MCF 10A (cell line): ENCODE measurements around the gene PSME3IP1. TPM values are rescaled to one million over a fixed set of nuclear protein-coding genes. Genes with fewer than 3 reads are reported as not detected.
"Not testable (repeated sequence)": the region's sequence is repeated elsewhere in the genome, so short reads cannot be mapped to it uniquely, and the experiment has no call there.

ENCODE experiments used
- BruUV-seq: library from RNA; stranded (reverse); fragments of 400-500 nt; replicated peaks from 2 replicates; lab custom pipeline; 2021; lab: Mats Ljungman, UMichigan
- CTCF ChIA-PET: fragments of 300-600 bp; sonication (Branson Sonifier 250); formaldehyde crosslinking; extraction: SDS; loops from one replicate; lab custom pipeline; 2021; ENCODE audit warnings: antibody characterized with exemption, inconsistent platforms; lab: Yijun Ruan, JAX
- POLR2A ChIA-PET: fragments of 300-600, 350-650 bp; sonication (Branson Sonifier 250); formaldehyde crosslinking; extraction: SDS; loops from one replicate; lab custom pipeline; 2020; ENCODE audit warnings: antibody characterized with exemption, inconsistent platforms; lab: Yijun Ruan, JAX
- DNase-seq: peaks from one replicate; pipeline ENCODE4 v3.0.0-alpha.2; 2018; ENCODE audit not compliant: unreplicated experiment
- H3K27ac Mint-ChIP-seq: one replicate; pipeline ENCODE4 v1.8.0; 2022; ENCODE audit warnings: mild to moderate bottlenecking, low read depth, mixed read lengths; ENCODE audit not compliant: unreplicated experiment
- H3K27me3 Mint-ChIP-seq: one replicate; pipeline ENCODE4 v1.8.0; 2022; ENCODE audit warnings: mixed read lengths; ENCODE audit not compliant: insufficient read depth, unreplicated experiment
- H3K36me3 Mint-ChIP-seq: one replicate; pipeline ENCODE4 v1.8.0; 2022; ENCODE audit warnings: mild to moderate bottlenecking, moderate library complexity, mixed read lengths; ENCODE audit not compliant: insufficient read depth, unreplicated experiment
- H3K4me1 Mint-ChIP-seq: one replicate; pipeline ENCODE4 v1.8.0; 2022; ENCODE audit warnings: mixed read lengths; ENCODE audit not compliant: insufficient read depth, unreplicated experiment
- H3K4me3 Mint-ChIP-seq: one replicate; pipeline ENCODE4 v1.8.0; 2022; ENCODE audit warnings: mild to moderate bottlenecking, moderate library complexity, mixed read lengths; ENCODE audit not compliant: unreplicated experiment
- H3K9me3 Mint-ChIP-seq: one replicate; pipeline ENCODE4 v1.8.0; 2022; ENCODE audit warnings: mixed read lengths; ENCODE audit not compliant: unreplicated experiment
- intact Hi-C: fragments of 100-400 bp; cut with micrococcal nuclease; formaldehyde crosslinking; loops from 2 replicates; pipeline ENCODE4 v1.14.1; 2022
- total RNA-seq: library from RNA; stranded (reverse); gene quantifications from 2 replicates; pipeline ENCODE4 v1.2.3, GENCODE V29; 2022
- TF ChIP-seq, protein P1 (sequence below): fragments of 200-600 bp; IDR thresholded peaks from one replicate; pipeline ENCODE4 v1.8.0; 2022; ENCODE audit warnings: antibody characterized with exemption, mild to moderate bottlenecking; ENCODE audit not compliant: unreplicated experiment

Gene PSME3IP1
- total RNA-seq, 1 experiment from 2014 or later: 107 TPM

DNA sequence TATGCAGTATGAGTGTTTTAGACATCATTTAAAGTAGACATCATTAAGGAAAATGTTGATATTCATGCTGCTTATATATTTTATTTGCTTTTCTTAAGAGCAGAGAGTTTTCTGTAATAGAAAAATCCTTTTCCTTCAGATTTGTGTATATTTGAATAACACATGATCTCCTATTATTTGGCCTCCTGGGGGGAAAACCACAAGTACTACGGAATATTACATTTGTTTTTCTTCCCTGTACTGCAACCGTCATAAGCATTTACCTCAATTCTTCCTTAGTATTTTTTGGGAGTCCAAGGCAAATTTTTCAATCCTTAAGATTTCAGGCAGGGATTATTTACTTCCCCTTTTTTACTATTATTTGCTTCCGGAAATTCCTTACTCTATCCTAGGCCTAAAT, 6.3 kb upstream of the PSME3IP1 start:
- H3K9me3 Mint-ChIP-seq: no peaks in the 10 kb centered on the region
- H3K4me1 Mint-ChIP-seq: peaks cover 50% of the 10 kb centered on the region
- no TSS peak for BruUV-seq
- ChIA-PET CTCF (interaction anchor here (0.6 kb wide), 2 partner anchors 85 to 1545 kb away, joined by 3 to 5 read pairs; no protein-coding TSS in a partner anchor), POLR2A (interaction anchor here (0.9 to 1.7 kb wide), 4 partner anchors 13 to 212 kb away, joined by 3 to 6 read pairs (median 4); partner anchors contain the start of gene CCL17)
- no peaks in the 10 kb centered on the region for H3K27me3 Mint-ChIP-seq
- intact Hi-C loops: no loop called here
- H3K4me3 Mint-ChIP-seq: no peak overlapping the region
- DNase-seq: no peak
- peak overlapping the region; percentile 85 for H3K27ac Mint-ChIP-seq
- TF ChIP-seq, protein P1, sequence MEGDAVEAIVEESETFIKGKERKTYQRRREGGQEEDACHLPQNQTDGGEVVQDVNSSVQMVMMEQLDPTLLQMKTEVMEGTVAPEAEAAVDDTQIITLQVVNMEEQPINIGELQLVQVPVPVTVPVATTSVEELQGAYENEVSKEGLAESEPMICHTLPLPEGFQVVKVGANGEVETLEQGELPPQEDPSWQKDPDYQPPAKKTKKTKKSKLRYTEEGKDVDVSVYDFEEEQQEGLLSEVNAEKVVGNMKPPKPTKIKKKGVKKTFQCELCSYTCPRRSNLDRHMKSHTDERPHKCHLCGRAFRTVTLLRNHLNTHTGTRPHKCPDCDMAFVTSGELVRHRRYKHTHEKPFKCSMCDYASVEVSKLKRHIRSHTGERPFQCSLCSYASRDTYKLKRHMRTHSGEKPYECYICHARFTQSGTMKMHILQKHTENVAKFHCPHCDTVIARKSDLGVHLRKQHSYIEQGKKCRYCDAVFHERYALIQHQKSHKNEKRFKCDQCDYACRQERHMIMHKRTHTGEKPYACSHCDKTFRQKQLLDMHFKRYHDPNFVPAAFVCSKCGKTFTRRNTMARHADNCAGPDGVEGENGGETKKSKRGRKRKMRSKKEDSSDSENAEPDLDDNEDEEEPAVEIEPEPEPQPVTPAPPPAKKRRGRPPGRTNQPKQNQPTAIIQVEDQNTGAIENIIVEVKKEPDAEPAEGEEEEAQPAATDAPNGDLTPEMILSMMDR: no peak
- peaks cover 25% of the 10 kb centered on the region for H3K36me3 Mint-ChIP-seq

DNA sequence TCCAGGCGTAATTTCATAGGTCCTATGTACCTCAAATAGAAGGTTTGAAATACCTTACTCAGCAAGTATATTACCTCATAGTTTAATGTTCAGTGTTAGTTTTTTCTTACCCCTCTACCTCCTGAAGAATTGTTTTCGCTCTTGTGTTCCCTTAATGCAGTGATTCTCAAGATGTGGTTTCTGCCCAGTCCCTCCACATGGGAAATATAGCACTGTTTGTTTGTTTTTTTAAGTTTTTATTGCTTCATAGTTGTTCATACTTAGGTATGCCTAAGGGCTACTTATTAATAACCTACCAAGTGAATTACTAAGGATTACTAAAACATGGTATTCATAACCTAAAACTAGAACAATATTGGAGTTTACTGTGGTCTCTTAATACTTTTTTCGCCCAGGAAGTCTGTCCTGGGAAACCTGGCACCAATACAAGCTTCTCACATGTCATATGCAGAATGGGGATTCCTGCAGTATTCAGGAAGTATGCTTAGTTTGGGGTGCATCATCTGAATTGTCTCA, 5.3 kb upstream of the PSME3IP1 start:
- Mint-ChIP-seq H3K9me3 (no peaks in the 10 kb centered on the region), H3K4me1 (peaks cover 49% of the 10 kb centered on the region), H3K4me3 (peak overlapping the region; percentile 35), H3K36me3 (peaks cover 20% of the 10 kb centered on the region), H3K27ac (peak overlapping the region; percentile 85), H3K27me3 (no peaks in the 10 kb centered on the region)
- DNase-seq: peak; percentile 75
- TF ChIP-seq, protein P1: no peak
- BruUV-seq: no TSS peak
- POLR2A ChIA-PET: interaction anchor here (0.8 to 1.3 kb wide), 5 partner anchors 14 to 213 kb away, joined by 3 to 4 read pairs (median 3); partner anchors contain the start of genes ARL2BP and CCL17
- intact Hi-C loops: no loop called here
- CTCF ChIA-PET: interaction anchor here (0.6 kb wide), 1 partner anchor 397 kb away, joined by 3 read pairs; no protein-coding TSS in a partner anchor

DNA sequence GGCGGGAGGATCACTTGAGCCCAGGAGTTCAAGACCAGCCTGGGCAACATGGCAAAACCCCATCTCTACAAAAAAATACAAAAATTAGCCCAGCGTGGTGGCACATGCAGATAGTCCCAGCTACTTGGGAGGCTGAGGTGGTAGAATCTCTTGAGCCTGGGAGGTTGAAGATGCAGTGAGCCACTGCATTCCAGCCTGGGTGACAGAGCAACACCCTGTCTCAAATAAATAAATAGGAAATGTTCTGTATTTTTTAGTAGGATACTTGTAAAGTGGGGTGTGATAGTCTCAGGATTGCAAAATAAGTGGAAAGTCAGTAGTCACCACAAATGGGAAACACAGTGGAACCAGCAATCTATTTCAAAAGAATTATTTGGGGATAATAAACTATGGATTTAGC, 4.3 kb upstream of the PSME3IP1 start:
- Mint-ChIP-seq H3K4me1 (peaks cover 49% of the 10 kb centered on the region), H3K4me3 (peak overlapping the region; percentile 19), H3K27ac (no peak overlapping the region), H3K9me3 (no peaks in the 10 kb centered on the region), H3K27me3 (no peaks in the 10 kb centered on the region), H3K36me3 (peaks cover 16% of the 10 kb centered on the region)
- intact Hi-C loops: no loop called here
- CTCF ChIA-PET: no interaction called here
- no TSS peak for BruUV-seq
- DNase-seq: no peak
- TF ChIP-seq, protein P1: no peak
- POLR2A ChIA-PET: interaction anchor here (0.6 to 1.4 kb wide), 5 partner anchors 15 to 188 kb away, joined by 3 to 5 read pairs (median 4); no protein-coding TSS in a partner anchor

DNA sequence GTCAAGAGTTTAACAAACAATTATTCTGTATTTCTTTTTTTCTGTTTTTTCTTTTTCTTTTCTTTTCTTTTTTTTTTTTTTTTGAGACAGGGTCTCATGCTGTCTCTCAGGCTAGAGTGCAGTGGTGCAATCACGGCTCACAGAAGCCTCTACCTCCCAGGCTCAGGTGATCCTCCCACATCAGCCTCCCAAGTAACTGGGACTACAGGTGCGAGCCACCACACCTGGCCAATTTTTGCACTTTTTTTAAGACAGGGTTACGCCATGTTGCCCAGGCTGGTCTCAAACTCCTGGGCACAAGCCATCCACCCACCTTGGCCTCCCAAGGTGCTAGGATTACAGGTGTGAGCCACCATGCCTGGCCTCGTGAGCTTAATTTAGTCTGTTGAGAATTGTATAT, 3.7 kb upstream of the PSME3IP1 start:
- Mint-ChIP-seq H3K4me1 (peaks cover 48% of the 10 kb centered on the region), H3K36me3 (peaks cover 16% of the 10 kb centered on the region), H3K4me3 (peak overlapping the region; percentile 19)
- ChIA-PET CTCF (interaction anchor here (0.9 kb wide), 1 partner anchor 96 kb away, joined by 3 read pairs; no protein-coding TSS in a partner anchor), POLR2A (interaction anchor here (1.4 to 5.7 kb wide), 2 partner anchors 24 to 58 kb away, joined by 5 to 67 read pairs; no protein-coding TSS in a partner anchor)
- not testable (repeated sequence) for H3K9me3 Mint-ChIP-seq, BruUV-seq, H3K27me3 Mint-ChIP-seq, H3K27ac Mint-ChIP-seq, DNase-seq
- intact Hi-C loops: loop anchor here (10.0 kb wide), 1 partner anchor 225 kb away; no protein-coding TSS in a partner anchor
